KOPT-K1 (cell line): Measurements from ENCODE around the gene INF2.

Experiments
- H3K27ac ChIP-seq: fragments of 200-600 bp; sonication (generic); 2 replicates; pipeline ENCODE4 v1.5.1; 2016; ENCODE audit warnings: antibody characterized with exemption, mild to moderate bottlenecking, low read depth, low read length; ENCODE audit not compliant: poor library complexity, severe bottlenecking
- H3K36me3 ChIP-seq: fragments of 200-600 bp; sonication (generic); 2 replicates; pipeline ENCODE4 v1.5.1; 2017; ENCODE audit warnings: antibody characterized with exemption, mild to moderate bottlenecking, low read length, moderate library complexity; ENCODE audit not compliant: insufficient read depth
- H3K9me3 ChIP-seq: fragments of 200-600 bp; sonication (generic); 2 replicates; pipeline ENCODE4 v1.5.1; 2017; ENCODE audit warnings: antibody characterized with exemption, low read length, mild to moderate bottlenecking; ENCODE audit not compliant: insufficient read depth, poor library complexity, severe bottlenecking

INF2 gene

GRCh38 chr14:104678901-104679705 lies 10.3 kb upstream of the INF2 start:
- Histone ChIP-seq H3K36me3 (no peaks in the 10 kb centered on the region), H3K9me3 (no peaks in the 10 kb centered on the region), H3K27ac (peak overlapping the region; percentile 94)

- Histone ChIP-seq H3K27ac (no peak overlapping the region), H3K36me3 (no peaks in the 10 kb centered on the region), H3K9me3 (no peaks in the 10 kb centered on the region)
Observed at GRCh38 chr14:104680056-104680805, 9.2 kb upstream of the INF2 start.

- H3K9me3 ChIP-seq, result no peaks in the 10 kb centered on the region
- no peak overlapping the region for H3K27ac ChIP-seq
- H3K36me3 ChIP-seq, result no peaks in the 10 kb centered on the region
Observed at GRCh38 chr14:104680806-104681688, 8.4 kb upstream of the INF2 start.

- Histone ChIP-seq H3K27ac (no peak overlapping the region), H3K9me3 (no peaks in the 10 kb centered on the region), H3K36me3 (no peaks in the 10 kb centered on the region)
Observed at GRCh38 chr14:104681689-104682074, 7.7 kb upstream of the INF2 start.

GRCh38 chr14:104682107-104682593 lies 7.3 kb upstream of the INF2 start:
- Histone ChIP-seq H3K9me3 (no peaks in the 10 kb centered on the region), H3K27ac (no peak overlapping the region), H3K36me3 (no peaks in the 10 kb centered on the region)

- no peaks in the 10 kb centered on the region for H3K36me3 ChIP-seq
- H3K9me3 ChIP-seq, result no peaks in the 10 kb centered on the region
- no peak overlapping the region for H3K27ac ChIP-seq
Observed at GRCh38 chr14:104683653-104684448, 5.6 kb upstream of the INF2 start.

DNA sequence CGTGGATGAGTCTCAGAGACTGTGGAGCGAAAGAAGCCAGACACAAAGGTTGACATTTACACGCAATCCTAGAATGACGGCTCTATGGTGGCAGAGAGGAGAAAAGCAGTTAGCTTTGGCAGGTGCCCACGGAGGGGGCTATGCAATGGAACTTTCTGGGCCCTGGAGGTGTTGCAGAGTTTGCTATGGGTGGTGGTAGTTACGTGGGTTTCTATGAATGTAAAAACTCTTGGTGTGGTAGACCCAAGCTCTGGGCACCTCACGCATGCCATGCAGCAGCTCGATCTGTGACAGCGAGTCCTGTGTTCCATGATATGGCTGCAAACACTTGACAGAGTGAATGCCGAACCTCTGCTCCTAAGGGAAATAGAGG lies 5.0 kb upstream of the INF2 start:
- Histone ChIP-seq H3K9me3 (no peaks in the 10 kb centered on the region), H3K36me3 (no peaks in the 10 kb centered on the region), H3K27ac (no peak overlapping the region)

- no peaks in the 10 kb centered on the region for H3K36me3 ChIP-seq
- H3K27ac ChIP-seq, result no peak overlapping the region
- H3K9me3 ChIP-seq, result no peaks in the 10 kb centered on the region
Observed at GRCh38 chr14:104685216-104685997, 4.0 kb upstream of the INF2 start.

GRCh38 chr14:104685998-104686610 lies 3.3 kb upstream of the INF2 start:
- no peaks in the 10 kb centered on the region for H3K9me3 ChIP-seq
- H3K36me3 ChIP-seq, result no peaks in the 10 kb centered on the region
- peak overlapping the region; percentile 32 for H3K27ac ChIP-seq

DNA sequence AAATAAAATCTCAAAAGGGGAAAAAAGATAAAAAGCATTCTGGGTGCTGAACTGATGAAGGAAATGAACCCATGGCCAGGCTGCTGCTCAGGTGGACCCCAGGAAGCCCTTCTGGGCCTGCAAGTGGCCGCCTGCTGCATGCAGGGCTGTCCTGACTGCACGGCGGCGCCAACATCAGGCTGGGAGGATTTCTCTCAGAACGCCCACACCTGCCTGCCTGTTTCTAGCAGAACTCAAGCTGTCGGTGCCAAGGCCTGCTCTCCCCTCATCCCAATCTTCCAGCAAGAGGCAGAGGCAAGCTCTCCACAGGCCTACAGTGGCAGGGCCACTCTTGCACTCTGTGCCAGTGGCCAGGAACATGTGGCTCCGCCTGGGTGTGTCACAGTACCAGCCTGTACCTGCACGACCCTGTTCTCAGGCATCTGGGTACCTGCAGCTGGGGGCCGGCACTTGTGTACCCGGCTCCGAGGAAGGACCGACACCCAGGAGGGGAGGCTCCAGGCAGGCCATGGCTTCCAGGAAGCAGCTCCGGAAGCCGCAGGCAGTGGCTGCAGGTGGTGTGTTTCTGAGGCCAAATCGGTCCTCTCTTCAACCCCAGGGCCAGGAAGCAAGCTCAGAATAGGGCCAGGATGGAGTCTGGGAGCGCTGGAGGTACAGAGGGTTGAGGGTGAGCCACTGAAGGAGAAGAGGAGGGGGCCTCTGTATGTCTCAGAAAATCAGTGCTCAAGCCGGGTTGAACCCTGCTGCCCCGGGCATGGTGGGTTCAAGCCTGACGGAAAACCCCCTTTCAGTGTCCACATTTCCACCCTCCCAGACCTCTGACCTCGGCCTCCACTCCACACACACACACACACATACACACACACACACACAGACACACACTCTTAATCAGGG lies 2.5 kb upstream of the INF2 start:
- Histone ChIP-seq H3K36me3 (peaks cover 3% of the 10 kb centered on the region; the same call in 1 of the 2 replicates), H3K27ac (peak overlapping the region; percentile 32), H3K9me3 (no peaks in the 10 kb centered on the region)

GRCh38 chr14:104687601-104688504 lies 1.6 kb upstream of the INF2 start:
- Histone ChIP-seq H3K9me3 (no peaks in the 10 kb centered on the region), H3K27ac (peak overlapping the region; percentile 32), H3K36me3 (peaks cover 11% of the 10 kb centered on the region; the same call in 1 of the 2 replicates)
